PC-9 (cell line): ENCODE results near the gene CUX1. TPM values are rescaled to one million over a fixed set of nuclear protein-coding genes. Genes with fewer than 3 reads are reported as not detected.
"Not testable (repeated sequence)": the region's sequence is repeated elsewhere in the genome, so short reads cannot be mapped to it uniquely, and the experiment has no call there.

Experiments
- BruUV-seq: library from RNA; stranded (reverse); fragments of 400-500 nt; replicated peaks from 2 replicates; lab custom pipeline; 2021; lab: Mats Ljungman, UMichigan
- CTCF ChIA-PET: fragments of 300-600 bp; sonication (Branson Sonifier 250); formaldehyde crosslinking; loops from one replicate; lab custom pipeline; 2022; ENCODE audit warnings: antibody characterized with exemption; lab: Charles Lee
- POLR2A ChIA-PET: fragments of 300-600 bp; sonication (Branson Sonifier 250); formaldehyde crosslinking; loops from one replicate; lab custom pipeline; 2022; ENCODE audit warnings: antibody characterized with exemption; ENCODE audit not compliant: unreplicated experiment; lab: Charles Lee
- DNase-seq, 2 experiments: peaks; one replicate each; pipeline versions ENCODE4 v3.0.0 to v3.0.0-alpha.2; 2015 to 2022; ENCODE audit warnings: mixed read lengths in 1 of 2
- H2AFZ ChIP-seq: fragments of 200-600 bp; sonication (generic); 2 replicates; pipeline ENCODE4 v1.8.1; 2017; ENCODE audit warnings: antibody characterized with exemption
- H3F3A ChIP-seq: fragments of 200-600 bp; sonication (generic); 2 replicates; pipeline ENCODE4 v1.8.1; 2017; ENCODE audit warnings: antibody characterized with exemption, mild to moderate bottlenecking, low read depth; ENCODE audit not compliant: insufficient read depth
- H3K27ac ChIP-seq: fragments of 200-600 bp; sonication (generic); 2 replicates; pipeline ENCODE4 v1.6.1; 2016; ENCODE audit warnings: mixed run types
- H3K27me3 ChIP-seq: fragments of 200-600 bp; sonication (generic); 2 replicates; pipeline ENCODE4 v1.6.1; 2016; ENCODE audit warnings: low read depth, mixed run types; ENCODE audit not compliant: insufficient read depth
- H3K36me3 ChIP-seq: fragments of 200-600 bp; sonication (generic); 2 replicates; pipeline ENCODE4 v1.6.1; 2016; ENCODE audit warnings: low read depth, mixed run types
- H3K4me1 ChIP-seq: fragments of 200-600 bp; sonication (generic); replicated peaks from 2 replicates; pipeline ENCODE4 v1.6.1; 2016; ENCODE audit warnings: mixed run types; ENCODE audit not compliant: insufficient read depth
- H3K4me2 ChIP-seq: fragments of 200-600 bp; sonication (generic); 2 replicates; pipeline ENCODE4 v1.6.1; 2017; ENCODE audit warnings: mixed run types
- H3K4me3 ChIP-seq: fragments of 200-600 bp; sonication (generic); 2 replicates; pipeline ENCODE4 v1.6.1; 2016; ENCODE audit warnings: mixed run types
- H3K79me2 ChIP-seq: fragments of 200-600 bp; sonication (generic); 2 replicates; pipeline ENCODE4 v1.6.1; 2017; ENCODE audit warnings: low read depth, mixed run types
- H3K9me2 ChIP-seq: fragments of 200-600 bp; sonication (generic); 2 replicates; pipeline ENCODE4 v1.8.1; 2017; ENCODE audit warnings: mild to moderate bottlenecking; ENCODE audit not compliant: insufficient read depth
- H3K9me3 ChIP-seq: fragments of 200-600 bp; sonication (generic); 2 replicates; pipeline ENCODE4 v1.8.1; 2016; ENCODE audit warnings: low read depth; ENCODE audit not compliant: insufficient read depth
- H4K20me1 ChIP-seq: fragments of 200-600 bp; sonication (generic); 2 replicates; pipeline ENCODE4 v1.8.1; 2017; ENCODE audit not compliant: insufficient read depth
- CTCF ChIP-seq: fragments of 200-600 bp; sonication (generic); conservative IDR thresholded peaks from 2 replicates; pipeline ENCODE4 v1.6.1; 2017; ENCODE audit warnings: mixed run types, antibody characterized with exemption, mild to moderate bottlenecking, moderate library complexity
- EZH2 ChIP-seq: fragments of 200-600 bp; sonication (generic); IDR thresholded peaks from 2 replicates; pipeline ENCODE4 v1.8.0; 2017; ENCODE audit warnings: antibody characterized with exemption, low read depth
- intact Hi-C: fragments of 100-400 bp; cut with micrococcal nuclease; formaldehyde crosslinking; loops from one replicate; pipeline ENCODE4 v1.10.0; 2022; ENCODE audit not compliant: unreplicated experiment
- total RNA-seq: library from RNA; stranded (reverse); gene quantifications from 2 replicates; pipeline ENCODE4 v1.2.3, GENCODE V29; 2021

Gene CUX1
- total RNA-seq, 1 experiment from 2014 or later, result 83.3 TPM

- peaks cover 20% of the 10 kb centered on the region; the same call in 1 of the 2 replicates for H3F3A ChIP-seq
- H3K36me3 ChIP-seq, result no peaks in the 10 kb centered on the region
Observed at GRCh38 chr7:101819183-101819582, 1.8 kb downstream of the CUX1 start.

GRCh38 chr7:101819913-101820522 is 2.6 kb downstream of the CUX1 start:
- H3K27me3 ChIP-seq, result no peaks in the 10 kb centered on the region
- no peaks in the 10 kb centered on the region for H3K36me3 ChIP-seq
- DNase-seq, result no peak
- H3K4me1 ChIP-seq, result peaks cover 15% of the 10 kb centered on the region
- ChIA-PET POLR2A (interaction anchor here (0.7 kb wide), 1 partner anchor 499 kb away, joined by 3 read pairs; the partner anchor contains the start of gene IFT22), CTCF (interaction anchor here (0.5 kb wide), 1 partner anchor 138 kb away, joined by 3 read pairs; no protein-coding TSS in a partner anchor)
- no peaks in the 10 kb centered on the region for H3K9me2 ChIP-seq
- BruUV-seq, result no TSS peak
- no peak overlapping the region for H2AFZ ChIP-seq
- H4K20me1 ChIP-seq, result peaks cover 39% of the 10 kb centered on the region
- TF ChIP-seq EZH2 (no peak), CTCF (no peak)
- H3K79me2 ChIP-seq, result peaks cover 59% of the 10 kb centered on the region
- no peak overlapping the region for H3K4me2 ChIP-seq
- H3F3A ChIP-seq, result peaks cover 12% of the 10 kb centered on the region; the same call in 1 of the 2 replicates
- H3K9me3 ChIP-seq, result no peaks in the 10 kb centered on the region
- no peak overlapping the region for H3K4me3 ChIP-seq
- intact Hi-C loops, result no loop called here
- no peak overlapping the region for H3K27ac ChIP-seq

More at GRCh38 chr7:101819183-101819582, 1.8 kb downstream of the CUX1 start:
- peaks cover 15% of the 10 kb centered on the region for H3K4me1 ChIP-seq
- ChIA-PET CTCF (no interaction called here), POLR2A (interaction anchor here (0.6 kb wide), 1 partner anchor 11 kb away, joined by 3 read pairs; no protein-coding TSS in a partner anchor)
- H3K27me3 ChIP-seq, result no peaks in the 10 kb centered on the region
- no TSS peak for BruUV-seq
- intact Hi-C loops, result no loop called here
- TF ChIP-seq CTCF (no peak), EZH2 (no peak)
- H2AFZ ChIP-seq, result no peak overlapping the region
- no peaks in the 10 kb centered on the region for H3K9me3 ChIP-seq
- no peak for DNase-seq
- no peak overlapping the region for H3K4me3 ChIP-seq
- H3K27ac ChIP-seq, result no peak overlapping the region
- peaks cover 32% of the 10 kb centered on the region for H4K20me1 ChIP-seq
- no peaks in the 10 kb centered on the region for H3K9me2 ChIP-seq
- H3K4me2 ChIP-seq, result no peak overlapping the region
- peaks cover 51% of the 10 kb centered on the region for H3K79me2 ChIP-seq

GRCh38 chr7:101820703-101821102 is 3.3 kb downstream of the CUX1 start:
- intact Hi-C loops, result no loop called here
- POLR2A ChIA-PET, result no interaction called here
- H3K27me3 ChIP-seq, result no peaks in the 10 kb centered on the region
- no peaks in the 10 kb centered on the region for H3K36me3 ChIP-seq
- no peaks in the 10 kb centered on the region for H3K9me3 ChIP-seq
- no peak for DNase-seq
- H4K20me1 ChIP-seq, result peaks cover 44% of the 10 kb centered on the region
- H3K4me3 ChIP-seq, result no peak overlapping the region
- CTCF ChIA-PET, result no interaction called here
- no peaks in the 10 kb centered on the region for H3K9me2 ChIP-seq
- peaks cover 66% of the 10 kb centered on the region for H3K79me2 ChIP-seq
- peaks cover 12% of the 10 kb centered on the region; the same call in 1 of the 2 replicates for H3F3A ChIP-seq
- no peak overlapping the region for H3K27ac ChIP-seq
- BruUV-seq, result no TSS peak
- TF ChIP-seq EZH2 (no peak), CTCF (no peak)
- H3K4me2 ChIP-seq, result no peak overlapping the region
- H3K4me1 ChIP-seq, result peaks cover 15% of the 10 kb centered on the region
- no peak overlapping the region for H2AFZ ChIP-seq

GRCh38 chr7:101822632-101823031 is 5.2 kb downstream of the CUX1 start:
- Histone ChIP-seq H4K20me1 (peaks cover 49% of the 10 kb centered on the region), H3K79me2 (peaks cover 74% of the 10 kb centered on the region), H3F3A (peaks cover 12% of the 10 kb centered on the region; the same call in 1 of the 2 replicates), H3K4me1 (peaks cover 13% of the 10 kb centered on the region)
- H3K27ac ChIP-seq, H3K4me2 ChIP-seq, H3K9me2 ChIP-seq, H3K4me3 ChIP-seq, H3K9me3 ChIP-seq, H3K36me3 ChIP-seq, DNase-seq, BruUV-seq, H3K27me3 ChIP-seq, intact Hi-C loops, CTCF ChIA-PET, POLR2A ChIA-PET, H2AFZ ChIP-seq: not testable (repeated sequence)
